H1 (cell line): ENCODE data around the gene TJP3. TPM values are rescaled to one million over a fixed set of nuclear protein-coding genes. Genes with fewer than 3 reads are reported as not detected.

ENCODE experiments used
- CTCF ChIA-PET: fragments of 300-600 bp; sonication (Branson Sonifier 250); formaldehyde crosslinking; loops from one replicate; lab custom pipeline; 2021; ENCODE audit not compliant: partially characterized antibody; lab: Charles Lee
- POLR2A ChIA-PET: fragments of 300-600 bp; sonication (Branson Sonifier 250); formaldehyde crosslinking; loops from one replicate; lab custom pipeline; 2021; ENCODE audit warnings: inconsistent platforms; ENCODE audit not compliant: partially characterized antibody; lab: Charles Lee
- DNase-seq, 2 experiments: peaks; one replicate each; pipeline versions ENCODE4 v3.0.0 to v3.0.0-alpha.2; 2010 to 2022; ENCODE audit warnings: low spot score in 2 of 2, low read depth in 1 of 2, mixed read lengths in 1 of 2
- FAIRE-seq: peaks from 2 replicates; lab custom pipeline; 2011; peaks lifted over from hg19 to GRCh38; lab: Jason Lieb, UNC
- H2AFZ ChIP-seq: 2 replicates; pipeline ENCODE4 v1.8.1; 2012; ENCODE audit warnings: low read length, inconsistent platforms
- H2AK5ac ChIP-seq: 2 replicates; pipeline ENCODE4 v1.6.1; 2013; ENCODE audit warnings: low read depth, low read length
- H2BK120ac ChIP-seq: replicated peaks from 2 replicates; pipeline ENCODE3; 2013; ENCODE audit warnings: low read depth, low read length, inconsistent platforms
- H2BK12ac ChIP-seq: 2 replicates; pipeline ENCODE4 v1.6.1; 2013; ENCODE audit warnings: low read depth, low read length
- H2BK15ac ChIP-seq: 2 replicates; pipeline ENCODE4 v1.6.1; 2013; ENCODE audit warnings: low read length
- H2BK20ac ChIP-seq: 2 replicates; pipeline ENCODE4 v1.6.1; 2013; ENCODE audit warnings: low read length
- H2BK5ac ChIP-seq: 2 replicates; pipeline ENCODE4 v1.6.1; 2013; ENCODE audit warnings: low read depth, low read length
- H3K14ac ChIP-seq: 2 replicates; pipeline ENCODE4 v1.6.1; 2013; ENCODE audit warnings: inconsistent platforms; ENCODE audit not compliant: insufficient read length
- H3K18ac ChIP-seq: 2 replicates; pipeline ENCODE4 v1.6.1; 2013; ENCODE audit warnings: low read length; ENCODE audit errors: extremely low read depth
- H3K23ac ChIP-seq: 2 replicates; pipeline ENCODE4 v1.6.1; 2013; ENCODE audit warnings: inconsistent platforms; ENCODE audit not compliant: insufficient read length
- H3K23me2 ChIP-seq: 2 replicates; pipeline ENCODE4 v1.6.1; 2013; ENCODE audit warnings: low read depth, low read length
- H3K27ac ChIP-seq: 2 replicates; pipeline ENCODE4 v1.6.1; 2011; ENCODE audit warnings: low read depth, low read length, inconsistent platforms
- H3K27me3 ChIP-seq, 4 experiments: replicated peaks in 1 of 4; 1 replicate in 1 of 4; 2 replicates in 3 of 4; pipeline versions ENCODE4 v1.6.1 to v1.8.1; 2011 to 2013; ENCODE audit warnings: low read length in 3 of 4, mild to moderate bottlenecking in 3 of 4, inconsistent platforms in 2 of 4, mixed read lengths in 2 of 4, moderate library complexity in 1 of 4; ENCODE audit not compliant: control insufficient read depth in 3 of 4, insufficient read depth in 3 of 4; ENCODE audit errors: extremely low read depth in 1 of 4
- H3K36me3 ChIP-seq, 4 experiments: 2 replicates each; pipeline versions ENCODE4 v1.6.1 to v1.8.1; 2011 to 2013; ENCODE audit warnings: mild to moderate bottlenecking in 4 of 4, low read length in 3 of 4, moderate library complexity in 2 of 4, control low read depth in 1 of 4, inconsistent platforms in 1 of 4; ENCODE audit not compliant: insufficient read depth in 4 of 4, control insufficient read depth in 2 of 4
- H3K4ac ChIP-seq: replicated peaks from 2 replicates; pipeline ENCODE3; 2013; ENCODE audit warnings: low read length, low read depth, mixed read lengths, inconsistent platforms; ENCODE audit not compliant: insufficient read length
- H3K4me1 ChIP-seq, 4 experiments: replicated peaks in 1 of 4; 1 replicate in 1 of 4; 2 replicates in 3 of 4; pipeline versions ENCODE4 v1.6.1 to v1.8.1; 2011 to 2013; ENCODE audit warnings: low read length in 3 of 4, inconsistent platforms in 2 of 4, mixed read lengths in 1 of 4; ENCODE audit not compliant: insufficient read depth in 4 of 4, control insufficient read depth in 3 of 4
- H3K4me2 ChIP-seq, 2 experiments: 2 replicates each; pipeline versions ENCODE4 v1.6.1 to v1.8.1; 2011 to 2013; ENCODE audit warnings: low read depth in 2 of 2, low read length in 2 of 2, control low read depth in 1 of 2, inconsistent platforms in 1 of 2, mild to moderate bottlenecking in 1 of 2; ENCODE audit not compliant: insufficient read depth in 1 of 2
- H3K4me3 ChIP-seq, 4 experiments: fragments of 200-600, 300-600 bp in 1 of 4; sonication (generic), shearing (Covaris generic), sonication (Bioruptor Twin) in 1 of 4; 2 replicates each; pipeline versions ENCODE4 v1.5.1 to v1.8.1; 2011 to 2016; ENCODE audit warnings: low read length in 4 of 4, low read depth in 3 of 4, control low read depth in 2 of 4, inconsistent platforms in 2 of 4, mild to moderate bottlenecking in 2 of 4, mixed read lengths in 1 of 4, moderate library complexity in 1 of 4; ENCODE audit not compliant: insufficient read depth in 2 of 4; ENCODE audit errors: extremely low read depth in 1 of 4
- H3K56ac ChIP-seq: replicated peaks from 2 replicates; pipeline ENCODE3; 2013; ENCODE audit warnings: low read depth, mild to moderate bottlenecking, mixed read lengths, low read length, inconsistent platforms; ENCODE audit not compliant: insufficient read length
- H3K79me1 ChIP-seq: 2 replicates; pipeline ENCODE4 v1.6.1; 2013; ENCODE audit warnings: low read depth, low read length, control low read depth
- H3K79me2 ChIP-seq, 2 experiments: 2 replicates each; pipeline versions ENCODE4 v1.6.1 to v1.8.1; 2012 to 2013; ENCODE audit warnings: low read length in 2 of 2, mild to moderate bottlenecking in 2 of 2, inconsistent platforms in 1 of 2; ENCODE audit not compliant: insufficient read depth in 2 of 2, control insufficient read depth in 1 of 2
- H3K9ac ChIP-seq, 4 experiments: replicated peaks in 1 of 4; 1 replicate in 1 of 4; 2 replicates in 3 of 4; pipeline versions ENCODE4 v1.6.1 to v1.8.1; 2011 to 2013; ENCODE audit warnings: low read depth in 3 of 4, low read length in 3 of 4, control low read depth in 2 of 4, mild to moderate bottlenecking in 2 of 4, moderate library complexity in 2 of 4, inconsistent platforms in 1 of 4; ENCODE audit errors: extremely low read depth in 1 of 4
- H3K9me3 ChIP-seq, 2 experiments: 2 replicates each; pipeline versions ENCODE4 v1.6.1 to v1.8.1; 2012 to 2013; ENCODE audit warnings: mild to moderate bottlenecking in 2 of 2, moderate library complexity in 2 of 2, control low read depth in 1 of 2, inconsistent platforms in 1 of 2, low read depth in 1 of 2, low read length in 1 of 2, mixed read lengths in 1 of 2; ENCODE audit not compliant: insufficient read depth in 2 of 2
- H4K20me1 ChIP-seq, 2 experiments: replicated peaks in 1 of 2; 2 replicates each; pipeline versions ENCODE3 to v1.8.1; 2011 to 2013; ENCODE audit warnings: inconsistent platforms in 2 of 2, low read length in 2 of 2, mild to moderate bottlenecking in 1 of 2; ENCODE audit not compliant: insufficient read depth in 2 of 2, control insufficient read depth in 1 of 2
- H4K5ac ChIP-seq: 2 replicates; pipeline ENCODE4 v1.6.1; 2013; ENCODE audit warnings: low read length, low read depth, mixed read lengths, inconsistent platforms; ENCODE audit not compliant: insufficient read length
- H4K8ac ChIP-seq: 2 replicates; pipeline ENCODE4 v1.8.0; 2013; ENCODE audit warnings: mild to moderate bottlenecking, moderate library complexity, low read length, inconsistent platforms; ENCODE audit not compliant: insufficient read depth; ENCODE audit errors: extremely low read depth
- H4K91ac ChIP-seq: replicated peaks from 2 replicates; pipeline ENCODE3; 2013; ENCODE audit warnings: low read length, mixed read lengths, inconsistent platforms; ENCODE audit not compliant: insufficient read length
- BACH1 ChIP-seq: IDR thresholded peaks from 2 replicates; pipeline ENCODE4 v1.6.1; 2012; ENCODE audit warnings: low read length, improper control_type of control experiment
- CBX5 ChIP-seq: fragments of 300-800, 300-1000 bp; sonication (generic); IDR thresholded peaks from 2 replicates; pipeline ENCODE4 v1.7.1; 2016; ENCODE audit warnings: antibody characterized with exemption, low read length, low read depth
- GABPA ChIP-seq: IDR thresholded peaks from 2 replicates; pipeline ENCODE4 v1.6.1; 2011; ENCODE audit warnings: mild to moderate bottlenecking, low read length, moderate library complexity, borderline replicate concordance; ENCODE audit not compliant: insufficient read depth
- GTF2F1 ChIP-seq: IDR thresholded peaks from 2 replicates; pipeline ENCODE4 v1.6.1; 2012; ENCODE audit warnings: low read depth, low read length, improper control_type of control experiment, borderline replicate concordance
- POLR2AphosphoS5 ChIP-seq: IDR thresholded peaks from 2 replicates; pipeline ENCODE4 v1.6.1; 2011; ENCODE audit warnings: low read depth, low read length
- SAP30 ChIP-seq: fragments of 300-600 bp; sonication (generic); IDR thresholded peaks from 2 replicates; pipeline ENCODE4 v1.7.1; 2012; ENCODE audit warnings: low read length, moderate library complexity, mild to moderate bottlenecking, inconsistent platforms; ENCODE audit not compliant: insufficient read depth, insufficient replicate concordance
- SUZ12 ChIP-seq: fragments of 200-600 bp; sonication (generic); IDR thresholded peaks from 2 replicates; pipeline ENCODE4 v1.6.1; 2012; ENCODE audit warnings: mild to moderate bottlenecking, inconsistent platforms, low read length, moderate library complexity, mixed read lengths
- TAF7 ChIP-seq: optimal IDR thresholded peaks from 2 replicates; pipeline ENCODE3; 2011; ENCODE audit warnings: low read depth, mild to moderate bottlenecking, inconsistent platforms, low read length, moderate library complexity, borderline replicate concordance
- WGBS, 2 experiments: shearing (Covaris generic) in 1 of 2; methylation state at CpG; one replicate each; pipeline versions ENCODE4 v1.1.6 to v1.1.7; 2013 to 2015; ENCODE audit warnings: low lambda C conversion rate in 2 of 2, mixed read lengths in 2 of 2, inconsistent platforms in 1 of 2, low coverage in 1 of 2, missing lambda C conversion rate in 1 of 2; ENCODE audit not compliant: insufficient replicate concordance in 2 of 2, insufficient coverage in 1 of 2, insufficient read length in 1 of 2; ENCODE audit errors: extremely low coverage in 1 of 2, missing lambda C conversion rate in 1 of 2; 5-methylcytosine and 5-hydroxymethylcytosine counted together
- polyA plus RNA-seq, 7 experiments: library from polyadenylated mRNA; depleted of rRNA in 3 of 7; stranded (reverse) in 5 of 7; unstranded in 2 of 7; fragments of >200 nt in 5 of 7; fragments of 200-250 nt in 2 of 7; gene quantifications; 1 replicate in 5 of 7; 2 replicates in 1 of 7; 4 replicates in 1 of 7; pipeline versions ENCODE4 v1.2.1 to v1.2.3, GENCODE V29; 2011 to 2013; ENCODE audit warnings: missing spikeins in 2 of 7, mixed read lengths in 2 of 7
- total RNA-seq: library from RNA; stranded (reverse); fragmentation: NEBNext Ultra II Directional; extraction: Animal tissue kit (Norgen Biotek cat#: 25700); gene quantifications from 2 replicates; pipeline ENCODE4 v1.2.1, GENCODE V29; 2021
- TF ChIP-seq, protein P1 (sequence below): IDR thresholded peaks from 2 replicates; pipeline ENCODE4 v1.6.1; 2011; ENCODE audit warnings: low read length, improper control_type of control experiment

Gene TJP3
- total and polyA plus RNA-seq, 2 of the 8 experiments (the other 6 are each of a cell fraction or from before 2014, with no cell fraction given) = 17.1 to 26.1 TPM

DNA sequence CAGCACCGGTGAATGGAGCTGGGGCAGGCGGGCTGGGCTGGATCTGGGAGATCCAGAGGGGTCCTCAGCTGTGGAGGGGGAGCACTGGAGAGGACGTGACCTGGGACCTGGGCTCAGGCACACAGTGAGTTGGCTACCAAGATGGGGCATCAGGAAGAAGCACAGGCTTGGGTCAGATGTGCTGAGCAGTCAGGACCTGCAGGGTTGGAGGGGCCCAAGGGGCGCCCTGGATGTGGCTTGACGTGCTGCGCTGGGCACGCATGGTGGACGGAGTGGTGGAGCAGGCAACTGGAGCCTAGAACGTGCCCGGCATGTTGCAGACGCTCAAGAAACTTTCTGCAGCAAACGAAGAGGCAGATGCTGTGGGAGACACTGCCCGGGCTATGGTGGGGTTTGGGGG lies 28.6 kb upstream of the TJP3 start:
- Histone ChIP-seq H4K91ac (no peak overlapping the region), H3K36me3 (peaks cover 0 to 4% (median 3%) of the 10 kb centered on the region in 4 experiments; a peak in 2 of 8 replicates), H3K23me2 (peaks cover 10% of the 10 kb centered on the region; the same call in 1 of the 2 replicates), H2BK12ac (no peak overlapping the region), H3K4ac (no peak overlapping the region), H3K56ac (no peak overlapping the region), H2BK20ac (no peak overlapping the region), H3K9ac (no peak overlapping the region), H2BK5ac (no peak overlapping the region), H3K4me1 (peaks cover 0 to 27% (median 18%) of the 10 kb centered on the region in 4 experiments; a peak in 6 of 7 replicates), H3K14ac (no peak overlapping the region), H3K18ac (no peak overlapping the region), H3K79me2 (peaks cover 0 to 12% of the 10 kb centered on the region in 2 experiments; a peak in 1 of 4 replicates), H4K20me1 (peaks cover 3 to 20% of the 10 kb centered on the region in 2 experiments), H3K9me3 (peaks cover 5% of the 10 kb centered on the region in 2 experiments), H2BK120ac (no peak overlapping the region), H3K4me2 (no peak overlapping the region), H3K27ac (no peak overlapping the region), H2BK15ac (no peak overlapping the region; the same call in 1 of the 2 replicates), H3K27me3 (no peaks in the 10 kb centered on the region), H3K79me1 (peaks cover 12% of the 10 kb centered on the region; the same call in 1 of the 2 replicates), H2AK5ac (no peak overlapping the region), H4K8ac (no peak overlapping the region; the same call in none of the 2 replicates), H3K23ac (no peak overlapping the region)
- 96% methylated on average over 10 of the region's 13 CpGs; no CpG with 5 or more reads in 1 of the 2 experiments for WGBS, 2 experiments
- FAIRE-seq = no peak
- ChIA-PET POLR2A (interaction anchor here (1.1 kb wide), 1 partner anchor 10 kb away, joined by 3 read pairs; no protein-coding TSS in a partner anchor), CTCF (no interaction called here)
- TF ChIP-seq CBX5 (no peak), TAF7 (no peak), SAP30 (no peak), GABPA (no peak), SUZ12 (no peak), POLR2AphosphoS5 (no peak), BACH1 (no peak), GTF2F1 (no peak)
- TF ChIP-seq, protein P1, sequence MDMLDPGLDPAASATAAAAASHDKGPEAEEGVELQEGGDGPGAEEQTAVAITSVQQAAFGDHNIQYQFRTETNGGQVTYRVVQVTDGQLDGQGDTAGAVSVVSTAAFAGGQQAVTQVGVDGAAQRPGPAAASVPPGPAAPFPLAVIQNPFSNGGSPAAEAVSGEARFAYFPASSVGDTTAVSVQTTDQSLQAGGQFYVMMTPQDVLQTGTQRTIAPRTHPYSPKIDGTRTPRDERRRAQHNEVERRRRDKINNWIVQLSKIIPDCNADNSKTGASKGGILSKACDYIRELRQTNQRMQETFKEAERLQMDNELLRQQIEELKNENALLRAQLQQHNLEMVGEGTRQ = no peak
- TF ChIP-seq, all 59 proteins: peak for 0
- no peak for DNase-seq
- Histone ChIP-seq H4K5ac (no peak overlapping the region), H2AFZ (no peak overlapping the region), H3K4me3 (no peak overlapping the region)
